ENCODE measurements around the gene PTMA.
"Not testable (repeated sequence)": the region's sequence is repeated elsewhere in the genome, so short reads cannot be mapped to it uniquely, and the experiment has no call there.

GRCh38 chr2:231748153-231748896 is 40.0 kb downstream of the PTMA start:
- TF ChIP-seq, protein P1, sequence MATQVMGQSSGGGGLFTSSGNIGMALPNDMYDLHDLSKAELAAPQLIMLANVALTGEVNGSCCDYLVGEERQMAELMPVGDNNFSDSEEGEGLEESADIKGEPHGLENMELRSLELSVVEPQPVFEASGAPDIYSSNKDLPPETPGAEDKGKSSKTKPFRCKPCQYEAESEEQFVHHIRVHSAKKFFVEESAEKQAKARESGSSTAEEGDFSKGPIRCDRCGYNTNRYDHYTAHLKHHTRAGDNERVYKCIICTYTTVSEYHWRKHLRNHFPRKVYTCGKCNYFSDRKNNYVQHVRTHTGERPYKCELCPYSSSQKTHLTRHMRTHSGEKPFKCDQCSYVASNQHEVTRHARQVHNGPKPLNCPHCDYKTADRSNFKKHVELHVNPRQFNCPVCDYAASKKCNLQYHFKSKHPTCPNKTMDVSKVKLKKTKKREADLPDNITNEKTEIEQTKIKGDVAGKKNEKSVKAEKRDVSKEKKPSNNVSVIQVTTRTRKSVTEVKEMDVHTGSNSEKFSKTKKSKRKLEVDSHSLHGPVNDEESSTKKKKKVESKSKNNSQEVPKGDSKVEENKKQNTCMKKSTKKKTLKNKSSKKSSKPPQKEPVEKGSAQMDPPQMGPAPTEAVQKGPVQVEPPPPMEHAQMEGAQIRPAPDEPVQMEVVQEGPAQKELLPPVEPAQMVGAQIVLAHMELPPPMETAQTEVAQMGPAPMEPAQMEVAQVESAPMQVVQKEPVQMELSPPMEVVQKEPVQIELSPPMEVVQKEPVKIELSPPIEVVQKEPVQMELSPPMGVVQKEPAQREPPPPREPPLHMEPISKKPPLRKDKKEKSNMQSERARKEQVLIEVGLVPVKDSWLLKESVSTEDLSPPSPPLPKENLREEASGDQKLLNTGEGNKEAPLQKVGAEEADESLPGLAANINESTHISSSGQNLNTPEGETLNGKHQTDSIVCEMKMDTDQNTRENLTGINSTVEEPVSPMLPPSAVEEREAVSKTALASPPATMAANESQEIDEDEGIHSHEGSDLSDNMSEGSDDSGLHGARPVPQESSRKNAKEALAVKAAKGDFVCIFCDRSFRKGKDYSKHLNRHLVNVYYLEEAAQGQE (IDR thresholded peaks at IDR 0.05; ENCODE audit: low read depth, low read length) = not testable (repeated sequence)
- TF ChIP-seq CTCF (IDR thresholded peaks at IDR 0.05); CHD2 (IDR thresholded peaks at IDR 0.05; ENCODE audit: low read length, partially characterized antibody); ELF1 (IDR thresholded peaks at IDR 0.05); USF2 (IDR thresholded peaks at IDR 0.05; ENCODE audit: borderline replicate concordance, low read depth, low read length); TAF1 (IDR thresholded peaks at IDR 0.05; ENCODE audit: borderline replicate concordance, low read depth, low read length); RAD21 (IDR thresholded peaks at IDR 0.05; ENCODE audit: low read length); SIN3A (IDR thresholded peaks at IDR 0.05; ENCODE audit: borderline replicate concordance, low read depth, low read length); RFX5 (IDR thresholded peaks at IDR 0.05; ENCODE audit: low read length); FOXM1 (IDR thresholded peaks at IDR 0.05; ENCODE audit: low read depth); JUND (IDR thresholded peaks at IDR 0.05); EZH2phosphoT487 (IDR thresholded peaks at IDR 0.05; ENCODE audit: borderline replicate concordance, low read depth): not testable (repeated sequence)
- TF ChIP-seq, protein P2, sequence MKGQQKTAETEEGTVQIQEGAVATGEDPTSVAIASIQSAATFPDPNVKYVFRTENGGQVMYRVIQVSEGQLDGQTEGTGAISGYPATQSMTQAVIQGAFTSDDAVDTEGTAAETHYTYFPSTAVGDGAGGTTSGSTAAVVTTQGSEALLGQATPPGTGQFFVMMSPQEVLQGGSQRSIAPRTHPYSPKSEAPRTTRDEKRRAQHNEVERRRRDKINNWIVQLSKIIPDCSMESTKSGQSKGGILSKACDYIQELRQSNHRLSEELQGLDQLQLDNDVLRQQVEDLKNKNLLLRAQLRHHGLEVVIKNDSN (IDR thresholded peaks at IDR 0.05; ENCODE audit: borderline replicate concordance, low read depth) = not testable (repeated sequence)

All from SK-N-SH (cell line).